ENCODE results near the gene CEBPZ.
"Not testable (repeated sequence)": the region's sequence is repeated elsewhere in the genome, so short reads cannot be mapped to it uniquely, and the experiment has no call there.

Gene CEBPZ

GRCh38 chr2:37205689-37206341, 25.6 kb downstream of the CEBPZ start:
- DNase-seq, result no peak

GRCh38 chr2:37205071-37205661, 26.2 kb downstream of the CEBPZ start:
- H3K9me3 ChIP-seq (ENCODE audit: insufficient read depth, low read length, severe bottlenecking); H3K27ac ChIP-seq (ENCODE audit: low read length): not testable (repeated sequence)

More at GRCh38 chr2:37205689-37206341, 25.6 kb downstream of the CEBPZ start:
- Histone ChIP-seq H3K9ac (ENCODE audit: low read depth, low read length) (no peak overlapping the region), H3K36me3 (ENCODE audit: insufficient read depth, low read length) (peaks cover 98% of the 10 kb centered on the region), H4K20me1 (ENCODE audit: insufficient read depth, low read length) (0 out of 2 replicates have a peak, but pooled peaks cover 4% of the 10 kb centered on the region), H3K27ac (ENCODE audit: low read length) (no peak overlapping the region), H3K9me3 (ENCODE audit: insufficient read depth, low read length, severe bottlenecking) (peaks cover 6% of the 10 kb centered on the region), H2AFZ (ENCODE audit: low read depth, low read length) (no peak overlapping the region), H3K79me2 (ENCODE audit: insufficient read depth, low read length) (peaks cover 68% of the 10 kb centered on the region), H3K4me3 (ENCODE audit: low read depth in 1 of 2, low read length in 2 of 2) (no peak overlapping the region), H3K4me1 (ENCODE audit: insufficient read depth, low read length) (peaks cover 5% of the 10 kb centered on the region; the same call in 1 of the 2 replicates), H3K27me3 (ENCODE audit: insufficient read depth, low read length, poor library complexity) (no peaks in the 10 kb centered on the region), H3K4me2 (ENCODE audit: insufficient read depth, low read length) (no peak overlapping the region)
- ATAC-seq (ENCODE audit: insufficient read depth, low read depth), result no peak
- TF ChIP-seq CTCF (IDR thresholded peaks at IDR 0.05; ENCODE audit: borderline replicate concordance, extremely low read depth, low read length, poor library complexity, severe bottlenecking) (no peak), EZH2 (IDR thresholded peaks at IDR 0.05; ENCODE audit: borderline replicate concordance, low read depth, low read length, severe bottlenecking) (no peak)

GRCh38 chr2:37203708-37204107, 27.7 kb downstream of the CEBPZ start:
- Histone ChIP-seq H3K9ac (ENCODE audit: low read depth, low read length) (no peak overlapping the region), H3K27me3 (ENCODE audit: insufficient read depth, low read length, poor library complexity) (no peaks in the 10 kb centered on the region), H4K20me1 (ENCODE audit: insufficient read depth, low read length) (peaks cover 7% of the 10 kb centered on the region; the same call in 1 of the 2 replicates), H3K79me2 (ENCODE audit: insufficient read depth, low read length) (peaks cover 84% of the 10 kb centered on the region), H3K4me3 (ENCODE audit: low read depth in 1 of 2, low read length in 2 of 2) (no peak overlapping the region), H3K27ac (ENCODE audit: low read length) (no peak overlapping the region), H3K9me3 (ENCODE audit: insufficient read depth, low read length, severe bottlenecking) (peaks cover 6% of the 10 kb centered on the region), H3K4me2 (ENCODE audit: insufficient read depth, low read length) (no peak overlapping the region), H3K36me3 (ENCODE audit: insufficient read depth, low read length) (peaks cover 92% of the 10 kb centered on the region), H2AFZ (ENCODE audit: low read depth, low read length) (no peak overlapping the region), H3K4me1 (ENCODE audit: insufficient read depth, low read length) (peaks cover 7% of the 10 kb centered on the region; the same call in 1 of the 2 replicates)
- ATAC-seq (ENCODE audit: insufficient read depth, low read depth) (no peak), DNase-seq (no peak)
- no peak for TF ChIP-seq CTCF (IDR thresholded peaks at IDR 0.05; ENCODE audit: borderline replicate concordance, extremely low read depth, low read length, poor library complexity, severe bottlenecking)
- TF ChIP-seq EZH2 (IDR thresholded peaks at IDR 0.05; ENCODE audit: borderline replicate concordance, low read depth, low read length, severe bottlenecking), result no peak

More at GRCh38 chr2:37205071-37205661, 26.2 kb downstream of the CEBPZ start:
- not testable (repeated sequence) for H3K27me3 ChIP-seq (ENCODE audit: insufficient read depth, low read length, poor library complexity); H3K9ac ChIP-seq (ENCODE audit: low read depth, low read length); H3K4me3 ChIP-seq (ENCODE audit: low read depth in 1 of 2, low read length in 2 of 2); DNase-seq; H3K4me1 ChIP-seq (ENCODE audit: insufficient read depth, low read length); H4K20me1 ChIP-seq (ENCODE audit: insufficient read depth, low read length); H2AFZ ChIP-seq (ENCODE audit: low read depth, low read length); ATAC-seq (ENCODE audit: insufficient read depth, low read depth); H3K4me2 ChIP-seq (ENCODE audit: insufficient read depth, low read length)
- Histone ChIP-seq H3K79me2 (ENCODE audit: insufficient read depth, low read length) (peaks cover 75% of the 10 kb centered on the region), H3K36me3 (ENCODE audit: insufficient read depth, low read length) (peaks cover 98% of the 10 kb centered on the region)

GRCh38 chr2:37201766-37202165, 29.6 kb downstream of the CEBPZ start:
- Histone ChIP-seq H3K36me3 (ENCODE audit: insufficient read depth, low read length) (peaks cover 73% of the 10 kb centered on the region), H3K4me2 (ENCODE audit: insufficient read depth, low read length) (no peak overlapping the region), H3K79me2 (ENCODE audit: insufficient read depth, low read length) (peaks cover 84% of the 10 kb centered on the region), H3K4me1 (ENCODE audit: insufficient read depth, low read length) (peaks cover 24% of the 10 kb centered on the region), H3K9ac (ENCODE audit: low read depth, low read length) (no peak overlapping the region), H3K9me3 (ENCODE audit: insufficient read depth, low read length, severe bottlenecking) (peaks cover 6% of the 10 kb centered on the region), H2AFZ (ENCODE audit: low read depth, low read length) (no peak overlapping the region), H3K4me3 (ENCODE audit: low read depth in 1 of 2, low read length in 2 of 2) (no peak overlapping the region), H4K20me1 (ENCODE audit: insufficient read depth, low read length) (peaks cover 7% of the 10 kb centered on the region; the same call in 1 of the 2 replicates), H3K27ac (ENCODE audit: low read length) (no peak overlapping the region), H3K27me3 (ENCODE audit: insufficient read depth, low read length, poor library complexity) (no peaks in the 10 kb centered on the region)
- peak; percentile 59 for DNase-seq
- no peak for TF ChIP-seq EZH2 (IDR thresholded peaks at IDR 0.05; ENCODE audit: borderline replicate concordance, low read depth, low read length, severe bottlenecking)
- TF ChIP-seq CTCF (IDR thresholded peaks at IDR 0.05; ENCODE audit: borderline replicate concordance, extremely low read depth, low read length, poor library complexity, severe bottlenecking), result peak; percentile 37
- ATAC-seq (ENCODE audit: insufficient read depth, low read depth), result peak; percentile 84

Data from DND-41 (cell line).